RWPE1 (cell line): ENCODE data around the gene PPP1R36.
A peak's percentile ranks its signal among the peaks of the same experiment; 100 is the strongest.
"Not testable (repeated sequence)": the region's sequence is repeated elsewhere in the genome, so short reads cannot be mapped to it uniquely, and the experiment has no call there.

Experiments
- CTCF ChIA-PET: fragments of 350-600 bp; sonication (Branson Sonifier 250); formaldehyde crosslinking; extraction: SDS; loops from one replicate; lab custom pipeline; 2021; lab: Yijun Ruan, JAX
- POLR2A ChIA-PET: fragments of 400-600 bp; formaldehyde crosslinking; extraction: SDS; loops from one replicate; lab custom pipeline; 2020; ENCODE audit warnings: antibody characterized with exemption; ENCODE audit not compliant: low non-redundant PET; lab: Yijun Ruan, JAX
- DNase-seq: peaks from one replicate; pipeline ENCODE4 v3.0.0; 2012; ENCODE audit warnings: low spot score
- H3K27ac ChIP-seq: fragments of 450-650 bp; 2 replicates; pipeline ENCODE4 v1.5.1; 2017
- TF ChIP-seq, protein P1 (sequence below): fragments of 450-650 bp; conservative IDR thresholded peaks from 2 replicates; pipeline ENCODE4 v1.5.1; 2017; ENCODE audit warnings: low read depth, mild to moderate bottlenecking

The PPP1R36 gene

DNA sequence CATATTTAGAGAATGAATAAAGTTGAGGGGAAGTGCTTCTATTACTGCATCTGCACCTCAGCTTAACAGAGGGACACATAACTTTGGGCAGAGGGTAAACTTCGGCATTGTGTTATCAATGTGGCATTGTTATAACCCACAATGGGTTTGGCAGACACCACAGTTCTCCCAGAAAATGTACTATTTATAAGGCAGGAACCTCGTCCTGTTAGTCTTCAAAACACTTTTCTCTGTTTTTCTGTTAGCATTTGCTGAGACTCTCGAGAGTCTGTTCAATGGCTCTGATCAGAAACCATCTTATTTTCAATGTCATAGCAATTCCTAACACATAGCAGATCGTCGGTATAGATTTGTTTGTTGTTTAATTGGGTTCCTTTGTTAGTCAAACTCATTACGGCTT, 13.9 kb downstream of the PPP1R36 start:
- TF ChIP-seq, protein P1, sequence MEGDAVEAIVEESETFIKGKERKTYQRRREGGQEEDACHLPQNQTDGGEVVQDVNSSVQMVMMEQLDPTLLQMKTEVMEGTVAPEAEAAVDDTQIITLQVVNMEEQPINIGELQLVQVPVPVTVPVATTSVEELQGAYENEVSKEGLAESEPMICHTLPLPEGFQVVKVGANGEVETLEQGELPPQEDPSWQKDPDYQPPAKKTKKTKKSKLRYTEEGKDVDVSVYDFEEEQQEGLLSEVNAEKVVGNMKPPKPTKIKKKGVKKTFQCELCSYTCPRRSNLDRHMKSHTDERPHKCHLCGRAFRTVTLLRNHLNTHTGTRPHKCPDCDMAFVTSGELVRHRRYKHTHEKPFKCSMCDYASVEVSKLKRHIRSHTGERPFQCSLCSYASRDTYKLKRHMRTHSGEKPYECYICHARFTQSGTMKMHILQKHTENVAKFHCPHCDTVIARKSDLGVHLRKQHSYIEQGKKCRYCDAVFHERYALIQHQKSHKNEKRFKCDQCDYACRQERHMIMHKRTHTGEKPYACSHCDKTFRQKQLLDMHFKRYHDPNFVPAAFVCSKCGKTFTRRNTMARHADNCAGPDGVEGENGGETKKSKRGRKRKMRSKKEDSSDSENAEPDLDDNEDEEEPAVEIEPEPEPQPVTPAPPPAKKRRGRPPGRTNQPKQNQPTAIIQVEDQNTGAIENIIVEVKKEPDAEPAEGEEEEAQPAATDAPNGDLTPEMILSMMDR: no peak
- ChIA-PET CTCF (no interaction called here), POLR2A (no interaction called here)
- DNase-seq: no peak
- no peak overlapping the region for H3K27ac ChIP-seq

DNA sequence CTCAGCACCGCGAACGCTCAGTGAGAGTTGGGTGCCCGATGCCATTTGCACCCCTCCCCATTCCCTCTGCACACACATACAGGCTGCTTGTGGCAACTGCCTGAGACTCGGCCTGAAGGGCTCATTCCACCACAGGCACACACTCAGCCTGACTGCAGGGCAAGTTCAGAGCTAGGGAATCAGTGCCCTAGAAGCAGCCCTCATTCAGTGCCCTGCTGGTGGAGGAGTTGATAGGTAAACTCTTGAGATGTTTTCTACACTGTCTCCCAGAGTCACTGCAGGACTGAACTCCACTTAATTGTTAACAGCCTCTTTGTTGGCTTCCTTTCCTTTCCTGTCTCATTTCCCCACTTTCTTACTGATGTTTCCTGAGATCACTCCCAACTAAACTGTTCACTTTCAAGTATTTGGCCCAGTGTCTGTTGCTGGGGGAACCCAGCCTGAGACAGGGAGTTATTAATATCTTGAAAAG, 16.9 kb downstream of the PPP1R36 start:
- TF ChIP-seq, protein P1: no peak
- CTCF ChIA-PET: no interaction called here

GRCh38 chr14:64569138-64569631, 19.4 kb downstream of the PPP1R36 start:
- DNase-seq: peak; percentile 89
- ChIA-PET CTCF (no interaction called here), POLR2A (interaction anchor here (0.8 kb wide), 1 partner anchor 27 kb away, joined by 5 read pairs; no protein-coding TSS in a partner anchor)
- H3K27ac ChIP-seq: peak overlapping the region; percentile 88
- TF ChIP-seq, protein P1: no peak

More for the DNA sequence above, 16.9 kb downstream of the PPP1R36 start:
- POLR2A ChIA-PET: no interaction called here
- no peak for DNase-seq
- H3K27ac ChIP-seq: peak overlapping the region; percentile 29; the same call in 1 of the 2 replicates

DNA sequence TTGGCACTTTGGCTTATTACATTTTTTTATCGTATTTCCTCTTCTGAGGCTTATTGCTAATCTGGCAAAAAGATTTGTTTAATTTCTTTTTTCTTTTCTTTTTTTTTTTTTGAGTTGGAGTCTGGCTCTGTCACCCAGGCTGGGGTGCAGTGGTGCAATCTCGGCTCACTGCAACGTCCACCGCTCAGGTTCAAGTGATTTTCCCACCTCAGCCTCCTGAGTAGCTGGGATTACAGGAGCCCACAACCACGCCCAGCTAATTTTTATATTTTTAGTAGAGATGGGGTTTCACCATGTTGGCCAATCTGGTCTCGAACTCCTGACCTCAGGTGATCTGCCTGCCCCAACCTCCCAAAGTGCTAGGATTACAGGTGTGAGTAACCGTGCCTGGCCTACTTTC, 19.9 kb downstream of the PPP1R36 start:
- H3K27ac ChIP-seq: peak overlapping the region; percentile 88

DNA sequence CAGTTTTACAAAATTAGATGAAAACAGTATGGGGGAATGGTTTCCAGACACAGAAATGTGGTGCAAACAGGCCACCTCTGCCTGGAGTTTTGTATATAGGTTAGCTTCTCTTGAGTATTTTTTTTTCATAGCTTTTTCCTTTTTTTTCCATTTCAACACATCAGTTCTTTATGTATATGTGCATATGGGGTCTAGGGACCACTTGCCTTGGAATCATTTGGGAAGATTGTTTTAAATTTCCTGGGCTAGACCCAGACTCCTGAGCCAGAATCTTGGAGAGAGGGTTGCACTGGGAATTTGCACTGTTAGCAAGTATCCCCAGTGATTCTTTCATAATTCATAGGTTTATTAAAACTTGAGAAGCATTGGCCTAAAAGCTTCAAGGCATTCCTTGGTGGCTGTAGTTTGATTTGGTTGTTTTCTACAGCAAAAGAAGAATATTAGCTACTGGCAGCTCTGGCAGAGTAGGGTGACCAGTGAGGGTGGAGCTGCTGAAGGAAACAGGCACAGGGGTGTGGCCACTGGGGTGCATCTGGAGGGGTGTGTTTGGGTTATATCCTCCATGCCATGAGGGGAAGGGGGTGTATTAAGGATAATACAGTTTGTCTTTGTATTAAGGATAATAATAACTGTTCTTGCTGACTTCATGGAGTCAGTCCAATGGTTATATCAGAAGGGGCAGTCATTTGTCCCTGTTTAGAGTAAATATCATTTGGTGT, 22.8 kb downstream of the PPP1R36 start:
- CTCF ChIA-PET: no interaction called here

More for the DNA sequence above, 19.9 kb downstream of the PPP1R36 start:
- CTCF ChIA-PET, DNase-seq: not testable (repeated sequence)
- POLR2A ChIA-PET: interaction anchor here (0.8 kb wide), 1 partner anchor 27 kb away, joined by 5 read pairs; no protein-coding TSS in a partner anchor

GRCh38 chr14:64573109-64573508, 23.3 kb downstream of the PPP1R36 start:
- no peak overlapping the region for H3K27ac ChIP-seq
- no peak for DNase-seq
- ChIA-PET POLR2A (no interaction called here), CTCF (no interaction called here)
- TF ChIP-seq, protein P1: no peak

More for the DNA sequence above, 22.8 kb downstream of the PPP1R36 start:
- TF ChIP-seq, protein P1: no peak
- POLR2A ChIA-PET: no interaction called here
- no peak overlapping the region for H3K27ac ChIP-seq
- no peak for DNase-seq
